Neural progenitor cell (in vitro differentiated cells): ENCODE results near the gene UBE2D3.

Experiments used
- EZH2 ChIP-seq: fragments of 200-600 bp; sonication (generic); IDR thresholded peaks from 2 replicates; pipeline ENCODE4 v1.6.1; 2017; ENCODE audit warnings: antibody characterized with exemption, mild to moderate bottlenecking, moderate library complexity
- EZH2phosphoT487 ChIP-seq: fragments of 200-600 bp; sonication (generic); IDR thresholded peaks from 2 replicates; pipeline ENCODE4 v1.6.1; 2017; ENCODE audit warnings: antibody characterized with exemption
- TF ChIP-seq, protein P1 (sequence below): fragments of 200-600 bp; sonication (generic); IDR thresholded peaks from 2 replicates; pipeline ENCODE4 v1.5.1; 2017; ENCODE audit warnings: antibody characterized with exemption, mild to moderate bottlenecking

DNA sequence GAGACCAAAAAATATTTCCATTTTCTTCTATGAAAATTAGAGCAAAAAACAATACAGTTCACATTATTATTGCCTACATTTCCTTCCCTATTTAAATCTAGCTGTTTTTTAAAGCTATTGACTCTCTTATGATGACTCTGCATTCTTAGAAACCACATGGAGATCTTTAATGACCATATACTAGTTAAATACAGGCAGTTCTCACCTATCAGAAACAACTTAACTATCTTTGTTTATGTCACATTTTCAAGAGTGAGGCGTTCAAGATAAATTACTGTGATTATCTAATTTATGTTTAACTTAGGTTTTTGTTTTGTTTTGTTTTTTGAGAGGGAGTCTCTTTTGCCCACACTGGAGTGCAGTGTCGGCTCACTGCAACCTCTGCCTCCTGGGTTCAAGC is 44.4 kb upstream of the UBE2D3 start:
- TF ChIP-seq, protein P1, sequence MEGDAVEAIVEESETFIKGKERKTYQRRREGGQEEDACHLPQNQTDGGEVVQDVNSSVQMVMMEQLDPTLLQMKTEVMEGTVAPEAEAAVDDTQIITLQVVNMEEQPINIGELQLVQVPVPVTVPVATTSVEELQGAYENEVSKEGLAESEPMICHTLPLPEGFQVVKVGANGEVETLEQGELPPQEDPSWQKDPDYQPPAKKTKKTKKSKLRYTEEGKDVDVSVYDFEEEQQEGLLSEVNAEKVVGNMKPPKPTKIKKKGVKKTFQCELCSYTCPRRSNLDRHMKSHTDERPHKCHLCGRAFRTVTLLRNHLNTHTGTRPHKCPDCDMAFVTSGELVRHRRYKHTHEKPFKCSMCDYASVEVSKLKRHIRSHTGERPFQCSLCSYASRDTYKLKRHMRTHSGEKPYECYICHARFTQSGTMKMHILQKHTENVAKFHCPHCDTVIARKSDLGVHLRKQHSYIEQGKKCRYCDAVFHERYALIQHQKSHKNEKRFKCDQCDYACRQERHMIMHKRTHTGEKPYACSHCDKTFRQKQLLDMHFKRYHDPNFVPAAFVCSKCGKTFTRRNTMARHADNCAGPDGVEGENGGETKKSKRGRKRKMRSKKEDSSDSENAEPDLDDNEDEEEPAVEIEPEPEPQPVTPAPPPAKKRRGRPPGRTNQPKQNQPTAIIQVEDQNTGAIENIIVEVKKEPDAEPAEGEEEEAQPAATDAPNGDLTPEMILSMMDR: no peak
- TF ChIP-seq EZH2 (no peak), EZH2phosphoT487 (no peak)
